Measurements from ENCODE around the gene ANKS3.

The ANKS3 gene

DNA sequence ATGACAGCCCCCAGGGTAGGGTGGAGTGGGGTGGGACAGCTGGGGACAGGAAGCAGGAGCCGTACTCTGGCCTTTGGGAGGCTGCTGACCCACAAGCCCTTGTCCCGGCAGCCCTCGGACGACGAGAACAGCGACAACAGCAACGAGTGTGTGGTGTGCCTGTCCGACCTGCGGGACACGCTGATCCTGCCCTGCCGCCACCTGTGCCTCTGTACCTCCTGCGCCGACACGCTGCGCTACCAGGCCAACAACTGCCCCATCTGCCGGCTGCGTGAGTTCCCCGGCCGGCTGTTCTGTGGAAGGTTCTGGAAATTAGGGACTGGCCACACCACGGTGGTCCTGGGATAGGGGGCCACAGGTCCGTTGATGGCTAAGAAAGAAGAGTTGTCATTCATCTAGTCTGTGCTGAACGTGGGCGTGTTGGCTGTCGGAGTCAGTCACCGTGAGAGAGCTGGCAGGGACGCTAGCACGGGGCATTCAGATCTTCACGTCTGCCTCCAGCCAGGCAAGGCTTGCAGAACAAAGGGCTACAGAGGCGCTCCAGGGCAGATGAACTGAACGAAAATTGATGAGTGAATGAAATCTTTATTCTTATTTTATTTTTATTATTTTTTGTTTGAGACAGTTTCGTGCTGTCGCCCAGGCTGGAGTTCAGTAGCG, 60.6 kb downstream of the ANKS3 start:
- in situ Hi-C loops (cut with MboI; ENCODE audit: low sequenced_read_pairs) = no loop called here

GRCh38 chr16:4668313-4668960, 65.6 kb downstream of the ANKS3 start:
- in situ Hi-C loops (cut with MboI; ENCODE audit: low sequenced_read_pairs) = no loop called here

- in situ Hi-C loops (cut with MboI; ENCODE audit: low sequenced_read_pairs) = no loop called here
Measured at GRCh38 chr16:4667203-4667963, 66.7 kb downstream of the ANKS3 start.

DNA sequence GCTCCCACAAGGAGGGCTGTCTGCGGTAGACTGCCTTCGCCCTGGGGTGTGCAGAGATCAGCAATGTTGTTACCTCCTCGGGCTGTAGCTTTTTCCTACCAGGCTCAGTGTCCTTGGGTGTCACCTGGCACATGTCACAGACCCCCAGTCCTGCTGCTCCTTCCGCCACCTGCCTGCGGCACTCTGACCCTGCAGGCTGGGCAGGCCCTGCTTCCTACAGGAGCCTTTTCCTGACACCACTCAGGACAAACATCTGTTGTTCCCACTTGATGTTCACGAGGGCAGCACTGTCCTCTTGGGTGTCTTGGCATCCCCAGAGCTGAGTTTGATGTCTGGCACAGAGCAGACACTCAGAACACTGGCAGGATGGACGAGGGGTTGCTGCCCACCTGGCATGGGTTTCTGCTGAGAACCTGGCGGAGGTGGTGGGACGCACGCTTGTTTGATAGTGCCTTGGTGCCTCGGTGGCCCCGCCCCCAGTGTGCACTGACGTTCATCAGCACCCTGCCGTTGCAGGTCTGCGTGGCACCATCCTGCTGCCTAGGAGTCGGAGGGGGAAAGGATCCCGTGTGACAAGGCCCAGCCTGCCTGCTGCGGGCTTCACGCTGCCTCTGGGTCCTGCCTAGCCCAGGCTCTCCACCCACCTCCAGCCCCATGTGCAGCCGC, 67.4 kb downstream of the ANKS3 start:
- in situ Hi-C loops (cut with MboI; ENCODE audit: low sequenced_read_pairs) = no loop called here

DNA sequence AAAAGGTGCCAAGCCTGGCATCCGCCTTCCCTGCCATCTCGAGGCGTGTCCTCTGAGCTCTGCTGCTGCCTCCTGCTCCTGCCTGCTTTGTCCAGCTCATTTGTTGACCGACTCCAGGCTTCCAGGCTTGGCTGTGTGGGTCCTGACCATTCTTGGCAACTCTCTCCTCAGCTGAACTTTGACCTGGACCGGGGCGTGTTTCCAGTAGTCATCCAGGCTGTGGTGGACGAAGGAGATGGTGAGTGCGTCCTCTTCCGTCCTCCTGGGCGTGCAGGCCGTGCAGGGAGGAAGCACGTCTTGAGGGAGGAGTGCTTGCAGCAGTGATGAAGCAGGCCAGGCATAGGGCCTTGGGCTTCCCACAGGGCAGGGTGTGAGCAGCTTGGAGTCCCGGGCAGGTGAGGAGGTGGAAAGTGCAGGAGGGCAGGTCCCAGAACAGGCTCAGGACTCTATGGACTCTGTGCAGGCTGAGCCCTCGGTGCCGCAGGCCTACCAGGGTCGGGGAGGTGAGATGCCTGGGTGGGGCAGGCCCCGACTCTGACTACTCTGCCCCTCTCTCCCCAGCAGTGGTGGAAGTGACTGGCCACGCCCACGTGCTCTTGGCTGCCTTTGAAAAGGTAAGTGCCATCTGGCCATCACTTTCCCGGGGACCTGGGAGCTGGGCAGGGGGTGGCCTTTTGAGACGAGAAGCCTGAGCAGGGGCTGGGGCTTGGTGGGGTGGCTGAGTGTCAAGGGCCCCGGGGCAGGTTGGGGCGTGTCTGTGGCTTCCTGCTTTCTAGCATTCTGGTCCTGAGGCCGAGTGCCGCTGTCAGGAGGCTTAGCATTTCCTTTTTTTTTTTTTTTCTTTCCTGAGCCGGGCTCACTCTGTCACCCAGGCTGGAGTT, 69.3 kb downstream of the ANKS3 start:
- in situ Hi-C loops (cut with MboI; ENCODE audit: low sequenced_read_pairs) = no loop called here

GRCh38 chr16:4663777-4664465, 70.2 kb downstream of the ANKS3 start:
- in situ Hi-C loops (cut with MboI; ENCODE audit: low sequenced_read_pairs) = no loop called here

DNA sequence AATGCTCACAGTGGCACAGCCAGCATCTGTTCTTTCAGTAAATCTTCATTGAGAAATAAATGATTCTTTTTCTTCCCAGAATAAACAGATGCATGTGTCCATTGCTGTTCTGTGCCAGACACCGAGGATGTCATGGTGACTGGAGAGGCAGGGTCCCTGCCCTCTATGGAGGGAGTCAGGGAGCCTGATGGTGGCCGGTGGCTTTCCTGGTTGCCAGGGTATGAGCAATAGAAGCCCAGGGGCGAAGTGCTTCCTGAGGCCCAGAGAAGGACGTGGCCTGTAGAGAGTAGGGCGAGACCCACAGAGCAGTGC, 70.7 kb downstream of the ANKS3 start:
- in situ Hi-C loops (cut with MboI; ENCODE audit: low sequenced_read_pairs) = no loop called here

- in situ Hi-C loops (cut with MboI; ENCODE audit: low sequenced_read_pairs) = no loop called here
Measured at GRCh38 chr16:4661661-4662060, 72.4 kb downstream of the ANKS3 start.

GRCh38 chr16:4660454-4661007, 73.5 kb downstream of the ANKS3 start:
- in situ Hi-C loops (cut with MboI; ENCODE audit: low sequenced_read_pairs) = no loop called here

- in situ Hi-C loops (cut with MboI; ENCODE audit: low sequenced_read_pairs) = no loop called here
Measured at GRCh38 chr16:4659363-4660353, 74.4 kb downstream of the ANKS3 start.

GRCh38 chr16:4656695-4657686, 77.1 kb downstream of the ANKS3 start:
- in situ Hi-C loops (cut with MboI; ENCODE audit: low sequenced_read_pairs) = no loop called here

- in situ Hi-C loops (cut with MboI; ENCODE audit: low sequenced_read_pairs) = no loop called here
Measured at GRCh38 chr16:4656221-4656620, 77.8 kb downstream of the ANKS3 start.

- in situ Hi-C loops (cut with MboI; ENCODE audit: low sequenced_read_pairs) = no loop called here
Measured at GRCh38 chr16:4655801-4656200, 78.3 kb downstream of the ANKS3 start.

- in situ Hi-C loops (cut with MboI; ENCODE audit: low sequenced_read_pairs) = no loop called here
Measured at GRCh38 chr16:4654964-4655590, 79.0 kb downstream of the ANKS3 start.

GRCh38 chr16:4654011-4654963, 79.8 kb downstream of the ANKS3 start:
- in situ Hi-C loops (cut with MboI; ENCODE audit: low sequenced_read_pairs) = no loop called here

DNA sequence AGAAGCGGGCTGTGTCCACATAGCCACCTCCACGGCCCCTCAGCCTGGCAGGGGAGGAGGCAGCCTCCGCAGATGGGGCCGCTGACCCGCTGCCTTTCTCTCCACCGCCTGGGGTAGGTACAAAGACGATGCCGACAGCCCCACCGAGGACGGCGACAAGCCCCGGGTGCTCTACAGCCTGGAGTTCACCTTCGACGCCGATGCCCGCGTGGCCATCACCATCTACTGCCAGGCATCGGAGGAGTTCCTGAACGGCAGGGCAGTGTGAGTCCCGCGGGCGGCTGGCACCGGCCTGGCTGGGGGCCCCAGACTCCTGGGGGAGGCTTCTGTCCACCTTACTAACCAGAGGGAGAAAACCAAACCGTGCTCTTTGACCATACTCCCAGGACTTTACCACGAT, 81.5 kb downstream of the ANKS3 start:
- in situ Hi-C loops (cut with MboI; ENCODE audit: low sequenced_read_pairs) = no loop called here
